ENCODE results near the gene IGFBPL1.

DNA sequence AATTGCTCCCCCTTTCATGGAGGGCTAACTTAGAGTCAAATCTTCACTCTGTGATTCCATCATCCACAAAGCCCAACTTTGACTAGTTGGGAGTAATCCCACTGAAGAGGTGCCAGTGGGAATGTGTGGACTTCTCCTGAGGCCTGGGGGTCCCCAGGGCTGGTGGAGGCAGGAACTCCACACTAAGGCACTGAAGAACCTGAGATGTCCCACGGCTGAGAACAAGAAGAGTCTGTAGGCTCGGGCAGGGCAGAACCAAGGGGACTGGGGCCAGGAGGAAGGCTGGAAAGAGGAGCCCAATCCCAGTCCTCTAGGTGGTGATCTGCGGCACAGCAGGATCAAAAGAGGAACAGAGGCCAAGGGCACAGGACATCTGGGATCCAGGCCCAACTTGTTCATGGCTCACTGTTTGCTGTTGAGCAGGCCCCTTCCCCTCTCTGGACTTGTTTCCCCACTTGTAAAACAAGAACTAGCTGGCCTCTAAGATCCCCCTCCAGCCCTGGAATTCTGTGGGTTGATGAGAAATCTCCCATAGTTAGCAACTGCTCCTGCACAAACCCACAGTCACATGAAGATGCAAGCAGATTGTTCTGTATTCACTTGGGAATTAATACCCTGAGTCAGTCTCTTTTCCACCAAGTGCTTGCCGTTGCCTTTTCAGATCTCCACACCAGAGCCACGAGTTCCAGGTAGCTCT lies 64.4 kb downstream of the IGFBPL1 start:
- TF ChIP-seq CREB1 (IDR thresholded peaks at IDR 0.05) (no peak), BRCA1 (IDR thresholded peaks at IDR 0.05; ENCODE audit: low read depth, low read length) (no peak), POLR2AphosphoS5 (IDR thresholded peaks at IDR 0.05; ENCODE audit: low read depth, low read length) (no peak), ATF2 (IDR thresholded peaks at IDR 0.05; ENCODE audit: low read length) (no peak), POLR2A (IDR thresholded peaks at IDR 0.05; ENCODE audit: control extremely low read depth in 1 of 2, low read depth in 2 of 2, low read length in 2 of 2) (no peak), RXRA (IDR thresholded peaks at IDR 0.05; ENCODE audit: insufficient read depth, low read depth, low read length) (no peak), SIRT6 (IDR thresholded peaks at IDR 0.05; ENCODE audit: low read length) (no peak), POU5F1 (IDR thresholded peaks at IDR 0.05; ENCODE audit: low read depth, low read length) (no peak), JUND (IDR thresholded peaks at IDR 0.05; ENCODE audit: low read length) (no peak), CEBPB (IDR thresholded peaks at IDR 0.05; ENCODE audit: low read depth, low read length) (no peak), CBX5 (IDR thresholded peaks at IDR 0.05; ENCODE audit: low read depth, low read length) (no peak)
- TF ChIP-seq, protein P1, sequence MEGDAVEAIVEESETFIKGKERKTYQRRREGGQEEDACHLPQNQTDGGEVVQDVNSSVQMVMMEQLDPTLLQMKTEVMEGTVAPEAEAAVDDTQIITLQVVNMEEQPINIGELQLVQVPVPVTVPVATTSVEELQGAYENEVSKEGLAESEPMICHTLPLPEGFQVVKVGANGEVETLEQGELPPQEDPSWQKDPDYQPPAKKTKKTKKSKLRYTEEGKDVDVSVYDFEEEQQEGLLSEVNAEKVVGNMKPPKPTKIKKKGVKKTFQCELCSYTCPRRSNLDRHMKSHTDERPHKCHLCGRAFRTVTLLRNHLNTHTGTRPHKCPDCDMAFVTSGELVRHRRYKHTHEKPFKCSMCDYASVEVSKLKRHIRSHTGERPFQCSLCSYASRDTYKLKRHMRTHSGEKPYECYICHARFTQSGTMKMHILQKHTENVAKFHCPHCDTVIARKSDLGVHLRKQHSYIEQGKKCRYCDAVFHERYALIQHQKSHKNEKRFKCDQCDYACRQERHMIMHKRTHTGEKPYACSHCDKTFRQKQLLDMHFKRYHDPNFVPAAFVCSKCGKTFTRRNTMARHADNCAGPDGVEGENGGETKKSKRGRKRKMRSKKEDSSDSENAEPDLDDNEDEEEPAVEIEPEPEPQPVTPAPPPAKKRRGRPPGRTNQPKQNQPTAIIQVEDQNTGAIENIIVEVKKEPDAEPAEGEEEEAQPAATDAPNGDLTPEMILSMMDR (IDR thresholded peaks at IDR 0.05; ENCODE audit: control extremely low read depth in 1 of 3, insufficient read depth in 1 of 3, low read depth in 1 of 3, low read length in 3 of 3) = no peak
- TF ChIP-seq, protein P2, sequence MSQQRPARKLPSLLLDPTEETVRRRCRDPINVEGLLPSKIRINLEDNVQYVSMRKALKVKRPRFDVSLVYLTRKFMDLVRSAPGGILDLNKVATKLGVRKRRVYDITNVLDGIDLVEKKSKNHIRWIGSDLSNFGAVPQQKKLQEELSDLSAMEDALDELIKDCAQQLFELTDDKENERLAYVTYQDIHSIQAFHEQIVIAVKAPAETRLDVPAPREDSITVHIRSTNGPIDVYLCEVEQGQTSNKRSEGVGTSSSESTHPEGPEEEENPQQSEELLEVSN (IDR thresholded peaks at IDR 0.05) = no peak
- TF ChIP-seq, protein P3, sequence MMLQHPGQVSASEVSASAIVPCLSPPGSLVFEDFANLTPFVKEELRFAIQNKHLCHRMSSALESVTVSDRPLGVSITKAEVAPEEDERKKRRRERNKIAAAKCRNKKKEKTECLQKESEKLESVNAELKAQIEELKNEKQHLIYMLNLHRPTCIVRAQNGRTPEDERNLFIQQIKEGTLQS (IDR thresholded peaks at IDR 0.05; ENCODE audit: insufficient read depth, low read depth, low read length) = no peak

All from H1 (cell line).